Stimulated activated naive B cell treated with anti-CD40 and anti-IgM and Interleukin-4, amounts not matched to agents 10 μg/mL and 1 μg/mL and 100 μg/mL, for 72 hours (primary cell): ENCODE results near the gene CACNG3.

Experiments used
- ATAC-seq, 2 donors: fragments of 150-1000 bp; cut with Tn5 transposase; replicated peaks; 2 replicates each; pipeline ENCODE4 v1.10.0; 2021; ENCODE audit warnings: moderate library complexity in 1 of 2
- DNase-seq: peaks from one replicate; pipeline ENCODE4 v3.0.0; 2021
- H3K27ac Mint-ChIP-seq: one replicate; pipeline ENCODE4 v1.8.0; 2022; ENCODE audit warnings: mild to moderate bottlenecking, mixed read lengths
- H3K27me3 Mint-ChIP-seq, 2 donors: one replicate each; pipeline ENCODE4 v1.8.0; 2022; ENCODE audit warnings: mixed read lengths in 2 of 2
- H3K36me3 Mint-ChIP-seq, 2 donors: one replicate each; pipeline ENCODE4 v1.8.0; 2022; ENCODE audit warnings: mixed read lengths in 2 of 2, mild to moderate bottlenecking in 1 of 2
- H3K4me1 Mint-ChIP-seq, 2 donors: one replicate each; pipeline ENCODE4 v1.8.0; 2022; ENCODE audit warnings: mixed read lengths in 2 of 2, mild to moderate bottlenecking in 1 of 2
- H3K4me3 Mint-ChIP-seq, 2 donors: one replicate each; pipeline ENCODE4 v1.8.0; 2022; ENCODE audit warnings: mild to moderate bottlenecking in 2 of 2, mixed read lengths in 2 of 2, moderate library complexity in 1 of 2
- H3K9me3 Mint-ChIP-seq, 2 donors: one replicate each; pipeline ENCODE4 v1.8.0; 2022; ENCODE audit warnings: mixed read lengths in 2 of 2, mild to moderate bottlenecking in 1 of 2

CACNG3 gene

GRCh38 chr16:24359490-24359889 is 103.4 kb downstream of the CACNG3 start:
- DNase-seq (no peak), ATAC-seq (no peak)
- peaks cover 0 to 4% of the 10 kb centered on the region in 2 donors for H3K4me1 Mint-ChIP-seq
- no peak overlapping the region for H3K27ac Mint-ChIP-seq
- no peaks in the 10 kb centered on the region for H3K36me3 Mint-ChIP-seq
- no peak overlapping the region for H3K4me3 Mint-ChIP-seq
- peaks cover 23% of the 10 kb centered on the region in 2 donors for H3K27me3 Mint-ChIP-seq
- H3K9me3 Mint-ChIP-seq: peaks cover 0 to 3% of the 10 kb centered on the region in 2 donors

DNA sequence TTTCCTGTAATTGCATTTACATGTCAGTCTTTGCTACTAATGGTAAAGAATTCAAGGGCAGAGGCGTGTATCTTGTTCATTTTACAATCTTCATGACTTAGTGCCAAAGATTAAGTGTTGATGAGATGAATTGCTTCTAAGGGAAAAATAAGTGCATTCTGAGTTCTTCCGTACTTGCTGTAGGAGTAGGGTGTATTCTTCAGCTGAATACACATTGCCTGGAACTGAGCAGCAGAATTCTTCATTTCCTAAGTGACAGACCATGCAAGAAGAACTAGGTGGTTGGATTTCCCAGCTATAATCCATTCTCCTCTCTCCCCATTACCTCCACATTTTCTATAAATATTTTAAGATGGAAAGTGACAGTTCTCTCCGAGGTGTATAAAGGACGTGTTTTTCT is 104.8 kb downstream of the CACNG3 start:
- Mint-ChIP-seq H3K9me3 (peaks cover 0 to 3% of the 10 kb centered on the region in 2 donors), H3K36me3 (no peaks in the 10 kb centered on the region)

GRCh38 chr16:24364596-24364995 is 108.5 kb downstream of the CACNG3 start:
- Mint-ChIP-seq H3K27ac (no peak overlapping the region), H3K27me3 (peaks cover 25 to 38% of the 10 kb centered on the region in 2 donors), H3K4me1 (no peaks in the 10 kb centered on the region)

More for the DNA sequence above, 104.8 kb downstream of the CACNG3 start:
- Mint-ChIP-seq H3K27ac (no peak overlapping the region), H3K27me3 (peaks cover 17 to 19% of the 10 kb centered on the region in 2 donors), H3K4me3 (no peak overlapping the region), H3K4me1 (peaks cover 0 to 4% of the 10 kb centered on the region in 2 donors)
- DNase-seq (no peak), ATAC-seq (no peak)

GRCh38 chr16:24367186-24367710 is 111.1 kb downstream of the CACNG3 start:
- H3K27me3 Mint-ChIP-seq: peaks cover 15 to 24% of the 10 kb centered on the region in 2 donors

More at GRCh38 chr16:24364596-24364995, 108.5 kb downstream of the CACNG3 start:
- DNase-seq: no peak
- Mint-ChIP-seq H3K36me3 (no peaks in the 10 kb centered on the region), H3K9me3 (peaks cover 0 to 3% of the 10 kb centered on the region in 2 donors), H3K4me3 (no peak overlapping the region)
- no peak for ATAC-seq

GRCh38 chr16:24372824-24373223 is 116.7 kb downstream of the CACNG3 start:
- Mint-ChIP-seq H3K27ac (no peak overlapping the region), H3K36me3 (no peaks in the 10 kb centered on the region), H3K4me3 (no peak overlapping the region), H3K27me3 (peaks cover 7 to 10% of the 10 kb centered on the region in 2 donors), H3K9me3 (peaks cover 3 to 9% of the 10 kb centered on the region in 2 donors), H3K4me1 (no peaks in the 10 kb centered on the region)
- ATAC-seq (no peak), DNase-seq (no peak)

More at GRCh38 chr16:24367186-24367710, 111.1 kb downstream of the CACNG3 start:
- Mint-ChIP-seq H3K4me1 (no peaks in the 10 kb centered on the region), H3K4me3 (no peak overlapping the region), H3K9me3 (peaks cover 0 to 4% of the 10 kb centered on the region in 2 donors), H3K36me3 (no peaks in the 10 kb centered on the region), H3K27ac (no peak overlapping the region)
- no peak for DNase-seq
- no peak for ATAC-seq

DNA sequence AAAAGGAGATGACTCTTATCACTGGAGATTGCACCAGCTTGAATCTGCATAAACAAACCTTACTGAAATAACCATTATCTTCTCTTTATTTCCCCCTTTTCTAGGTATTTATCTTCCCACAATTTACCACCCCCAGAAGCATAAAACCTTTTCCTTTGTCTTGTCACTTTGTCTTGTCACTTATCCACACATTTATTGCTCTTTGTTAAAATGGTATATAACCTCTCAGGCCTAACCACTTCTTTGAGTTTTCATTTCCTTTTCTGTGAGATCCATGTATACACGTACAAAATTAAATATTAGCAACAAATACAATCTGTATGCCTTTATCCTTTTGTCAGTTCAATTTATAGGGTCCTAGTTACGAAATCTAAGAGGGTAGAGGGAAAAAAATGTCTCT is 122.9 kb downstream of the CACNG3 start:
- no peak for DNase-seq
- no peak for ATAC-seq
- no peaks in the 10 kb centered on the region for H3K4me1 Mint-ChIP-seq
- no peak overlapping the region for H3K4me3 Mint-ChIP-seq
- peaks cover 0 to 5% of the 10 kb centered on the region in 2 donors for H3K36me3 Mint-ChIP-seq
- no peak overlapping the region for H3K27ac Mint-ChIP-seq
- peaks cover 18 to 26% of the 10 kb centered on the region in 2 donors for H3K9me3 Mint-ChIP-seq
- H3K27me3 Mint-ChIP-seq: peaks cover 3 to 9% of the 10 kb centered on the region in 2 donors

DNA sequence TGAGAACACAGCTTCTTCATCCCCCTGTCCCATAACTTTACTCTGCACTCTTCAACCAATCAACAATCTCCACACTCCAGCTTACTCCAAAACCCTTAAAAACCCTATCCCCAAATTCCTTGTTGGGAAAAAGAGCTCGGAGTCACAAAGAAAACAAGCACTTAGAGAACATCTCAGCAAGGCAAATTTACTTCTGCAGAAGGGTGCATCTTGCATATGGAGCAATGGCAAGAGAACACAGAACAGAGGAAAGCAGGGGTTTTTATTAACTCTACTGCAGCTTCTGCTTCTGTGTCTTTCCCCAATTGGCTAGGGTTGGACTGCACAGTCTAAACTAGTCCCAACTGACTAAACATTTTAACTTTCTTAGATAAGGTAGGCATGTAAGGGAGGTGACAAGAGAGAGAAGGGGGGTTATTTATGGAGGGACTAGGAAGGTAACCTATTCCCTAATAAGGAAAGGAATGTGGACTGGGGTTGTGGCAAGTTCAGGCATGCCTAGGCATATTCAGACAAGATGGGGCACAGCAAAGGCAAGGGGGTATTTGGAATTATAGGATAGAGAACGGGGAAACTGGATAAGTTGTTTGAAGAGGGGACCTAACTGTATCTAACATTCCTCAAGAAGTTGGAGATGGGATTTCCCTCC is 125.5 kb downstream of the CACNG3 start:
- H3K4me3 Mint-ChIP-seq: no peak overlapping the region
- DNase-seq: no peak
- peaks cover 6% of the 10 kb centered on the region in 2 donors for H3K27me3 Mint-ChIP-seq
- peaks cover 0 to 5% of the 10 kb centered on the region in 2 donors for H3K36me3 Mint-ChIP-seq
- no peak overlapping the region for H3K27ac Mint-ChIP-seq
- no peaks in the 10 kb centered on the region for H3K4me1 Mint-ChIP-seq
- H3K9me3 Mint-ChIP-seq: peaks cover 18 to 26% of the 10 kb centered on the region in 2 donors
- ATAC-seq: no peak

DNA sequence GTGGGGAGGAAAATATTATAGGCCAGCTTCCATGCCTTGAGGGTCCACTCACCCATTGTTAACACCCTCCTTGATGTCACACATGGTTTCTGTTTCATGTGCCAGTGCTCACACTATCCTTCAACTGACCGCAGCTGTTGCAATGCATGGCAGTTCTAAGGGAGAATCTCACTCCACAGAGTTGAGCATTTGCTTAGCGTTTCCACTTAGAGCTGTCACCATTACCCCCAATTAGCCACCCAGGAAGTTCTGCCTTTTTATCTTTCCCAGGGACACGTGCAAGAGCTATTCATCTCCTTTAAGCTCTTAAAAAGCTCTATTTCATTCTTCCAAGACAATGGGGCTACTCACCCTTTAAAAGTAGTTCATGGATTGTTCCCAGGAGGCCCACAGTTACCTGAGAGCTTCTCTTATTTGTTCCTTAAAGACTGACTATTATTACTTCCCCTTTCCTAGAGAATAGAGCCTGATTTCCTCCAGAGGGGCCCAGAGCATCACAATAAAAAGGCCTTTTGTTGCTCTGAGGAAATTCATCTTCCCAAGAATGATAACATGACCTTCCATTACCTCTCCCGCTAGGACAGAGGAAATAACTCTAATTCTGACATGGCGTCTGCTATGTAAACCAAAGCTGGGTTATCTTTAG is 126.8 kb downstream of the CACNG3 start:
- Mint-ChIP-seq H3K36me3 (peaks cover 0 to 5% of the 10 kb centered on the region in 2 donors), H3K4me1 (no peaks in the 10 kb centered on the region), H3K9me3 (peaks cover 15 to 21% of the 10 kb centered on the region in 2 donors), H3K27me3 (peaks cover 13% of the 10 kb centered on the region in 2 donors), H3K4me3 (no peak overlapping the region), H3K27ac (no peak overlapping the region)
- ATAC-seq: no peak
- no peak for DNase-seq

GRCh38 chr16:24394341-24394740 is 138.2 kb downstream of the CACNG3 start:
- Mint-ChIP-seq H3K4me3 (no peak overlapping the region), H3K27me3 (peaks cover 37 to 40% of the 10 kb centered on the region in 2 donors), H3K4me1 (peaks cover 2 to 6% of the 10 kb centered on the region in 2 donors), H3K9me3 (peaks cover 0 to 4% of the 10 kb centered on the region in 2 donors), H3K27ac (no peak overlapping the region), H3K36me3 (no peaks in the 10 kb centered on the region)
- ATAC-seq (no peak), DNase-seq (no peak)

DNA sequence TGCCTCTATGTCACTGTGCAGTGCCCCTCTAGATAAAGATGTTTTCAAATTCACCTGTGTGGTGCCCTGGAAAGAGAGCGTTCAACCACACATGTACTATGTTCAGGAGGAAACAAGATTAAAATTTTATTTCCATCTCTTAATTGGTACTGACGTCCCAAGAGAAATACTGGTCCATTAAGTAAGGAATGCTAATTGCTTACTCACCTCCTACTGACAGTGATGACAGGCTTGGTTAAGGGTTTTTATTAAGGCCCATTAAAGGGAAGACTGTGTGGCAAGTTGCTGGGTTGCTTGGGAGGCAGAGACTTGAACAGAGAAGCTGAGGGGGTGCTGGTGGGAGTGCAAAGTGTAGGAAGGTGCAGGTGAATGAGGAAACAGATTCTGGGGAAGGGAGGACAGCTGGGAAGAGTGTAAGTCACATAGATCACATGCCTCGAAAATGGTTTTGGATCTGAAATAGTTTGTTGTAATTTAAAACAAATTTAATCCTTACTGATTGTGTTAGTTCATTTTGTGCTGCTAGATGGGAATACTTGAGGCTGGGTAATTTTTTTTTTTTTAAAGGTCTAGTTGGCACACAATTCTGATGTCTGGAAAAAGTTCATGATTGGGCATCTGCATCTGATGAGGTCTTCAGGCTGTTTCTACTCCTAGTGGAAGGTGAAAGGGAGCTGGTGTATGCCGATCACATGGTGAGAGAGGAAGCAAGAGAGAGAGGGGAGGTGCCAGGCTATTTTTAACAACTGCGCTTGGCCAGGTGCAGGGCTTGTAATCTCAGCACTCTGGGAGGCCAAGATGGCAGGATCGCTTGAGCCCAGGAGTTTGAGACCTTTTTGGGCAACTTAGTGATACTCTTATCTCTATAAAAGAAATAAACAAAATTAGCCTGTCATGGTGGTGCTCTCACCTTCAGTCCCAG is 140.5 kb downstream of the CACNG3 start:
- Mint-ChIP-seq H3K4me3 (no peak overlapping the region), H3K27ac (no peak overlapping the region), H3K9me3 (peaks cover 0 to 4% of the 10 kb centered on the region in 2 donors), H3K36me3 (no peaks in the 10 kb centered on the region), H3K27me3 (peaks cover 33 to 44% of the 10 kb centered on the region in 2 donors), H3K4me1 (peaks cover 2 to 6% of the 10 kb centered on the region in 2 donors)
- ATAC-seq (no peak), DNase-seq (no peak)

DNA sequence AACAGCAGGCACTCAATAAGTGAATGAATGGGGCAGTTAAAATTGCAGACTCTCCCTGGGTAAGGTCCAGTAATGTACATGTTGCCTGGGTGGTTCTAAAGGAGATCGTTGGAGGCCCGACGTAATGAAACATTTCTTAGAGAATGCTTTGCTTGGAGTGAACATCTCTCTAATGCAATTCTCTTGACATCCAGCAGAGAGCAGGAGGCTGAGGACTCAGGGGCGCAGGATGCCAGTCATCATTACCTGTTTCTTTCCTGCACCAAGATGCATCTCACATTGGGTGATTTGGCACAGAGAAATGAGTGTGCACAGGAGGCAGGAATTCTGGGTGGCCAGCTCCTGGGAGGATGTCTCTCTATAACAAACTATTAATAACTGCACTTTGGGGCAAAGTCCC is 152.9 kb downstream of the CACNG3 start:
- no peak for DNase-seq
- Mint-ChIP-seq H3K4me3 (no peak overlapping the region), H3K36me3 (no peaks in the 10 kb centered on the region), H3K27ac (no peak overlapping the region), H3K4me1 (no peaks in the 10 kb centered on the region), H3K27me3 (peaks cover 16% of the 10 kb centered on the region in 2 donors), H3K9me3 (peaks cover 0 to 3% of the 10 kb centered on the region in 2 donors)
- ATAC-seq: no peak
